ENCODE data around the gene RNF4.

RNF4 gene

GRCh38 chr4:2482192-2482591 is 13.3 kb downstream of the RNF4 start:
- DNase-seq (ENCODE audit: extremely low read depth, low read depth) = no peak
- no peak overlapping the region for H3K4me3 ChIP-seq (replicated peaks; ENCODE audit: low read depth, low read length)

DNA sequence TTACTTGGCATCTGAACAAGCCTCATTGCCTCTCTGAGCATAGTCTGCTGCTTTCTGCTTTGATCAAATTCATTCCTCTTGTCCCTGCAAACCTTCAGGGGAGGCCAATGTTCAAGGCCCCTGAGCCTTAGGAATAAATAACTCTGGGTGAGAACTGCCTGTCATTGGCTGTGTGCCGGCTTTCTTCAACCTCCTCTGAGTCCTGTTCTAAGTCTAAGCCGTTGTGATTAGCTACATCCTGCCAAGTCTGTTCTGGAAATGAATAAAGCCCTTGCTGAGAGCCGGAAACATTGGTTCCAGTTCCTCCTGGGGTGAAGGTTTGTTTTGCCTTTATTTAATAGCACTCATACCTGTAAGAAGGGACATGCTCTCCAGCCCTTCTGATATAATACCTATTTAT is 13.8 kb downstream of the RNF4 start:
- TF ChIP-seq, protein P1, sequence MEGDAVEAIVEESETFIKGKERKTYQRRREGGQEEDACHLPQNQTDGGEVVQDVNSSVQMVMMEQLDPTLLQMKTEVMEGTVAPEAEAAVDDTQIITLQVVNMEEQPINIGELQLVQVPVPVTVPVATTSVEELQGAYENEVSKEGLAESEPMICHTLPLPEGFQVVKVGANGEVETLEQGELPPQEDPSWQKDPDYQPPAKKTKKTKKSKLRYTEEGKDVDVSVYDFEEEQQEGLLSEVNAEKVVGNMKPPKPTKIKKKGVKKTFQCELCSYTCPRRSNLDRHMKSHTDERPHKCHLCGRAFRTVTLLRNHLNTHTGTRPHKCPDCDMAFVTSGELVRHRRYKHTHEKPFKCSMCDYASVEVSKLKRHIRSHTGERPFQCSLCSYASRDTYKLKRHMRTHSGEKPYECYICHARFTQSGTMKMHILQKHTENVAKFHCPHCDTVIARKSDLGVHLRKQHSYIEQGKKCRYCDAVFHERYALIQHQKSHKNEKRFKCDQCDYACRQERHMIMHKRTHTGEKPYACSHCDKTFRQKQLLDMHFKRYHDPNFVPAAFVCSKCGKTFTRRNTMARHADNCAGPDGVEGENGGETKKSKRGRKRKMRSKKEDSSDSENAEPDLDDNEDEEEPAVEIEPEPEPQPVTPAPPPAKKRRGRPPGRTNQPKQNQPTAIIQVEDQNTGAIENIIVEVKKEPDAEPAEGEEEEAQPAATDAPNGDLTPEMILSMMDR (IDR thresholded peaks at IDR 0.05; ENCODE audit: low read depth, low read length, missing control alignments) = no peak
- DNase-seq (ENCODE audit: extremely low read depth, low read depth) = no peak
- no peak overlapping the region for H3K4me3 ChIP-seq (replicated peaks; ENCODE audit: low read depth, low read length)

More at GRCh38 chr4:2482192-2482591, 13.3 kb downstream of the RNF4 start:
- TF ChIP-seq, protein P1 (IDR thresholded peaks at IDR 0.05; ENCODE audit: low read depth, low read length, missing control alignments) = no peak

DNA sequence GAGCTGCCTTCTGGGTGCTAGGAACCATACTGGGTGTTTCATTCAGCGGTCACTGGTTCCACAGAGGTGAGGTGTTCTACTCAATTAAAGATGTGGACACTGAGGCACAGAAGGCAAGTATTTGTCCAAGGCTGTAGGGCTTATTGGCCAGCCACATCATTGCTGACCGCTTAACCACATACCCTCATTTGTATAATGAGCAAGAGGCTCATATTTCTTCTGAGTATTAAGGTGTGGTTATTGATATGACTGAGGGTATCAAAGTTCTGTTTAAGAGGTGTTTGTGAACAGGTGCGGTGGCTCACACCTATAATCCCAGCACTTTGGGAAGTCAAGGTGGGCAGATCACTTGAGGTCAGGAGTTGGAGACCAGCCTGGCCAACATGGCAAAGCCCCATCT is 14.3 kb downstream of the RNF4 start:
- TF ChIP-seq, protein P1 (IDR thresholded peaks at IDR 0.05; ENCODE audit: low read depth, low read length, missing control alignments) = no peak
- no peak for DNase-seq (ENCODE audit: extremely low read depth, low read depth)
- no peak overlapping the region for H3K4me3 ChIP-seq (replicated peaks; ENCODE audit: low read depth, low read length)

- TF ChIP-seq, protein P1 (IDR thresholded peaks at IDR 0.05; ENCODE audit: low read depth, low read length, missing control alignments) = no peak
- no peak for DNase-seq (ENCODE audit: extremely low read depth, low read depth)
- no peak overlapping the region for H3K4me3 ChIP-seq (replicated peaks; ENCODE audit: low read depth, low read length)
Measured at GRCh38 chr4:2484185-2484584, 15.3 kb downstream of the RNF4 start.

- no peak for DNase-seq (ENCODE audit: extremely low read depth, low read depth)
Measured at GRCh38 chr4:2484993-2485392, 16.1 kb downstream of the RNF4 start.

GRCh38 chr4:2485956-2486355 is 17.1 kb downstream of the RNF4 start:
- TF ChIP-seq, protein P1 (IDR thresholded peaks at IDR 0.05; ENCODE audit: low read depth, low read length, missing control alignments) = no peak
- H3K4me3 ChIP-seq (replicated peaks; ENCODE audit: low read depth, low read length) = no peak overlapping the region
- DNase-seq (ENCODE audit: extremely low read depth, low read depth) = no peak

More at GRCh38 chr4:2484993-2485392, 16.1 kb downstream of the RNF4 start:
- TF ChIP-seq, protein P1 (IDR thresholded peaks at IDR 0.05; ENCODE audit: low read depth, low read length, missing control alignments) = no peak
- H3K4me3 ChIP-seq (replicated peaks; ENCODE audit: low read depth, low read length) = no peak overlapping the region

DNA sequence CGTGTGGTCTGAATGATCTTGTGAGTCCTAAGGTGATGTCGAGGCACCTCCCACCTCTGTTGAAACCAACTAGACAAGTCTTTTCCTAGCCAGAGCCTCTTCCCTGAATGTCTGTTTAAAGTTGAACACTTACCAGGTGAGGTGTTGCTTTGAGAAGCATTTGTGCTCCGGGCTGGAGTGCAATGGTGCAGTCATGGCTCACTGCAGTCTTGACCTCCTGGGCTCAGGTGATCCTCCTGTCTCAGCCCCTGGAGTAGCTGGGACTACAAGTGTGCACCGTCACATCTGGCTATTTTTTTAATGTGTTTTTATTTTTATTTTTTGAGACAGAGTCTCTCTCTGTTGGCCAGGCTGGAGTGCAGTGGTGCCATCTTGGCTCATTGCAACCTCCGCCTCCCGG is 18.1 kb downstream of the RNF4 start:
- TF ChIP-seq, protein P1 (IDR thresholded peaks at IDR 0.05; ENCODE audit: low read depth, low read length, missing control alignments) = no peak
- H3K4me3 ChIP-seq (replicated peaks; ENCODE audit: low read depth, low read length) = no peak overlapping the region
- DNase-seq (ENCODE audit: extremely low read depth, low read depth) = no peak
